ENCODE data around the gene GADL1.

The GADL1 gene

DNA sequence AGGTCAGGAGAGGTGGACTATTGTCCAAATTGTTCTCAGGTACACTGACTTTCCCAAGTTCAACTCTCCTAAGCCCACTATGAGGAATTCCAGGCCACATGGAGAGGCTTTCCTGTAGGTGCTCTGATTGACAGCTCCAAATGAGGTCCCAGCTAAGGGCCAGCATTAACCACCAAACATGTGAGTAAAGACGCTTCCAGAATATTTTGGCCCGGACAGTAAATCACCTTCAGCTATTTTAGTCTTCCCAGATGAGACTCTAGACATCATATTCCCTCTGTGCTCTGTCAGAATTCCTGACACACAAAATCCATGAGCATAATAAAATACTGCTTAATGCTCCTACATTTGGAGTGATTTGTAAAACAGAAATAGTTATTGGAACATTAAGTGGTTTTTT lies 152.6 kb downstream of the GADL1 start:
- no peak for DNase-seq
- intact Hi-C loops (cut with DNase I), result no loop called here

GRCh38 chr3:30738605-30739004 lies 155.9 kb downstream of the GADL1 start:
- no peak for DNase-seq
- intact Hi-C loops (cut with DNase I), result no loop called here

DNA sequence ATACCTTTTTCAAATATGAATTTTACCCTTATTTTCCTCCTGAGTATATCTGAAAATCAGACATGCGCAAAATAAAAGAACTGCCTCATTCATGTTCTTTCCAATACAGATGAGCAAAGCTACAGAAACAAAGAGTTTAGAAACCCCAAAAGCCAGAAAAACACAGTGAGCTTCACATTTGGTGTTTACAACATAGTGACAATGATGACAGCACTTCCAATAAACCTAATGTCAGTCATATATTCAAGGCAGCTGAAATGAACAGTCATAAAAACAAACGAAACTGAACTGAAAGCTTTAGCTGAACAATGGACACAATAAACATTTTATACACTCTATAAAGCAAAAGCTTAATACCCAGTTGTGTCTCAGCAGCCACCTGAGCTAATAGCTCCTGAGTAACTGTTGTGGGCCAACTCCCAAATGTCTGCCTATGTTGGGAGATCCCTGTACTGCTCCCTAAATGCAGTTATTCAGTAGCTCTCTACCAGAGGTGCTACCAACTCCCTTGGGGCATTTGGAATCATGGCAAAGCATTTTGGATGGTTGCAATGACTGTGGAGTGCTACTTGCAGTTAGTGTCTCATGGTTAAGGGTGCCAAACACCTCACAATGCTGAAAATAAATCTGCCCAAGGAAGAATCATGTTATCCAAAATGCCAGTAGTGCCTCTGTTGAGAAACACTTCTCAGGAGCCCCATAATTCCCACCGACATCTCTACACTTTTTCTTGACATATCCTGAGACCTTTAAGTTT lies 156.5 kb downstream of the GADL1 start:
- intact Hi-C loops (cut with DNase I), result no loop called here
- DNase-seq, result no peak

DNA sequence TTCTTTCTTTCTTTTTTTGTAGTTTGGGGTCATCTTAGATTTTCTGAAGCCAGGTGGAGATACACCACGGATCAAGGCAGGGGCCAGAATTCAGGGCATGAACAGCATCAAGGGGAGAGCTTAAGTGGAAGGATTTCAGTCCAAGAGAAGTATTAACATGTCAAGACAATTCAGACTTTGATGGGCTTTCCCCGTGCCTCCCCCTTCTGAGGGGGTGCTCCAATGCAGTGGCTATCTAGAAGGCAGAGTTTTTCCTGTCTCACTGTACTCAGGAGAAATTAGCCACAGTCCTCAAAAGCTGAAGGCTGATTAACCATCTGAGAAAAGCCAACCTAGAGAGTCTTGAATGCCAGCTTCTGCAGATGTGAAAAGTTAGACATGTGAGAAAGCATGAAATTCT lies 160.8 kb downstream of the GADL1 start:
- no peak for DNase-seq
- intact Hi-C loops (cut with DNase I), result no loop called here

DNA sequence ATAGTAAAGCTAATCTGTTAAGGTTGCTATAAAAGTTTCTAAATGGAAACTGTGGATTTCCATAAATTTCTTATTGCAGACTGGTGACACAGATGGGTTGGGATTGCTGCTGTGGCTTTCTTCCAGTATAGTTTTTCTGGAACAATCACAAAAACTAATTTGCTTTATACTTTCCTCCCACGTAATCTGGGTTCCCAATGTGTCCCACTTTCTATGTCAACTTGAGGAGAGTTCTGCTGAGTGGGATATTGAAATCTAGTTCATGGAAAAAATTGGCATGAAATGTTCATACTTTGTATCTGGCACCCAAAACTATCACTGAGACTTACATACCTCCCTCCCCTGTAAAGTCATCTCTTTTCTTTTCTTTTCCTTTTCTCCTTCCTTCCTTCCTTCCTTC lies 161.3 kb downstream of the GADL1 start:
- intact Hi-C loops (cut with DNase I), result no loop called here
- no peak for DNase-seq

DNA sequence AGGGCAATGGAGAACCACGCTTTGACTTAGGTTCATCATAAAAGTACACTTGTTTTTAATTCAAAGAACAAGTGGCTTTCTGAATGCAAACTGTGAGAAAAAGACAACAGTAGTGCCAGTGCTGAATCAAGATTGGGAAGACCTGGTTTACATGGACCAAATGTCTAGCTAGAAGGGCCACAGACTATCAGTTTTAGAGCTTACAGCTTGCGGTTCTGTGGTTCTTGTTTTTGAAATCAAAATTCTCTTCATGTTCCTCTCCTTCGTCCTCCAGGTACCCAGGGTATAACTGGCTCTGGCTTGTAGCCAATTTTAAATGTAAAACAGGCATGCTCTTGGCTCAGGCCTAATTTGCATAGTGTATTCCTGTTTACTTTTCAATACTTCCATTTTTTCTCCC lies 163.5 kb downstream of the GADL1 start:
- no peak for DNase-seq
- intact Hi-C loops (cut with DNase I), result no loop called here

GRCh38 chr3:30729936-30730335 lies 164.5 kb downstream of the GADL1 start:
- no peak for DNase-seq
- intact Hi-C loops (cut with DNase I), result no loop called here

- intact Hi-C loops (cut with DNase I), result no loop called here
These were observed 164.9 kb downstream of the GADL1 start for GRCh38 chr3:30729512-30729911.

GRCh38 chr3:30728143-30728542 lies 166.3 kb downstream of the GADL1 start:
- intact Hi-C loops (cut with DNase I), result no loop called here

More at GRCh38 chr3:30729512-30729911, 164.9 kb downstream of the GADL1 start:
- no peak for DNase-seq

GRCh38 chr3:30724863-30725262 lies 169.6 kb downstream of the GADL1 start:
- intact Hi-C loops (cut with DNase I), result no loop called here
- no peak for DNase-seq

More at GRCh38 chr3:30728143-30728542, 166.3 kb downstream of the GADL1 start:
- no peak for DNase-seq

GRCh38 chr3:30723211-30723610 lies 171.2 kb downstream of the GADL1 start:
- no peak for DNase-seq
- intact Hi-C loops (cut with DNase I), result no loop called here

GRCh38 chr3:30721314-30721634 lies 173.2 kb downstream of the GADL1 start:
- no peak for DNase-seq
- intact Hi-C loops (cut with DNase I), result no loop called here

GRCh38 chr3:30720586-30721313 lies 173.7 kb downstream of the GADL1 start:
- no peak for DNase-seq
- intact Hi-C loops (cut with DNase I), result no loop called here

DNA sequence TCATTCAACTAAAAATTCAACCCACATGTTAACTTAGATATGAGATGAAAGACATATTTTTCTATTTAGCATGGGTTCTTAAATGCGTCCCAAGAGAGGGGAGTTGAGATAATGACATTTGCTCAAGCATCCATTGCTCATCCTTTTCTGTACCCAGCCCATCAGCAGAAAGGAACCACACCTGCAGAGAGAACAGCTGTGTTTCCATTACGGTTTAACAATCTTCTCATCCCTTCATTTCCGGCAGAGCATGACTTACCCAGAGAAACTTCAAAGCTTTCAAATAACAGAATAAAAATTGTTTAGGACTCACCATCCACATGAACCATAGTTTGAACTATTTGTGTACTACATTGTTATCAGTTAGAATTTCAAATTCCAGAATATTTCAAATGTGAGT lies 174.9 kb downstream of the GADL1 start:
- no peak for DNase-seq
- intact Hi-C loops (cut with DNase I), result no loop called here

DNA sequence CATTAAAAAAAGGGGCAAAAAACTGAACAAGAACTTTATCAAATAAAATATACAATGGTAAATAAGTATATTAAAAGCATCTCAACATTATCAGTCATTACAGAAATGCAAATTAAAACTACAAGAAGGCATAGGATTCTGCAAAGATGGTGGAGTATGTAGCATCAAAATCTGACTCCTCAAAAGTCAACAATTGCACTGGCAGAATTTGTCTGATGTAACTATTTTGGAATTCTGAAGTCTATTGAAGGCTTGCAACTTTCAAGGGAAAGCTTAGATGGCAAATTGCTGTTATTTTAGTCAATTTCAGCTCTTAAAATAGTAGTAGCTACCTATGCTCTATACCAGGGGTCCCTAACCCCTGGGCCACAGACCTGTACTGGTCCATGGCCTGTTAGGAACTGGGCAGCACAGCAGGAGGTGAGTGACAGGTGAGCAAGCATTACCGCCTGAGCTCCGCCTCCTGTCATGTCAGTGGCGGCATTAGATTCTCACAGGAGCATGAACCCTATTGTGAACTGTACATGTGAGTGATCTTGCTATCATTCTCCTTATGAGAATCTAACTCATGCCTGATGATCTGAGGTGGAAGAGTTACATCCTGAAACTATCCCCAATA lies 180.5 kb downstream of the GADL1 start:
- intact Hi-C loops (cut with DNase I), result no loop called here
- no peak for DNase-seq

GRCh38 chr3:30712991-30713390 lies 181.5 kb downstream of the GADL1 start:
- DNase-seq, result no peak
- intact Hi-C loops (cut with DNase I), result no loop called here

DNA sequence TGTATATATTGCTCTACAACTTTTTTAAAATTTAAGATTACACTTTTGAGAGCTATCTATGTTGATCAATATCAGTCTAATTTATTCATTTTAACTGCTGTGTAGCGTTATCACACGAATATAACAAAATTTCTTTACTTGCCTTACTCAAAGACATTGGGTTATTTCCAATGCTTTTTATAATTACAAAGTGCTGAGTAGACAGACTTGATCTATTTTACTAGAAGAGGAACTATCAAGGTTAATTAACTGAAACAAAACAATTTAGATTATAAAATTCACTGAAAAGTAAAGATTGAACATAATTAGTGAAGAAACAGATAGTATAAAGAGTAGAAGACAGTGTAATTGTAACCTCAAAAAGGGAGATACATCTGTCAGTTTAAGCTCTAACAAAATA lies 182.6 kb downstream of the GADL1 start:
- intact Hi-C loops (cut with DNase I), result no loop called here
- DNase-seq, result no peak

DNA sequence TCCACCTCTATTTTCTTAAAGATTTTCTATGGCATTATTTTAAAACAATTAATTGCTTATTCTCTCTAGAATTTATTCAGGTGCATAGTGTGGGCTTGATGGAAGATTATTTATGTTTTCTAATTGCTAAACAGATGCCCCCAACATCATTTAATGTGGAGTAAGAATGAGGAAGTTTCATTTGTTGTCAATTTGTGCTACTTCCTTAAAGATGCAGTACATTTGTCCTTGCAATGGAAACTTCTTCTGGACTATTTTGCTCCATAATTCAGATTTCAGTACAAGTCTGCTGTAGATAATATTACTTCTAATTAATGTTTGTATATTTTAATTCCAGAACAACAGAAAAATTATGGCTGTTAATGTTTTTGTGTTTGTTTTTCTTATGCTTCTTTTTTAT lies 183.3 kb downstream of the GADL1 start:
- intact Hi-C loops (cut with DNase I), result no loop called here
- DNase-seq, result no peak

DNA sequence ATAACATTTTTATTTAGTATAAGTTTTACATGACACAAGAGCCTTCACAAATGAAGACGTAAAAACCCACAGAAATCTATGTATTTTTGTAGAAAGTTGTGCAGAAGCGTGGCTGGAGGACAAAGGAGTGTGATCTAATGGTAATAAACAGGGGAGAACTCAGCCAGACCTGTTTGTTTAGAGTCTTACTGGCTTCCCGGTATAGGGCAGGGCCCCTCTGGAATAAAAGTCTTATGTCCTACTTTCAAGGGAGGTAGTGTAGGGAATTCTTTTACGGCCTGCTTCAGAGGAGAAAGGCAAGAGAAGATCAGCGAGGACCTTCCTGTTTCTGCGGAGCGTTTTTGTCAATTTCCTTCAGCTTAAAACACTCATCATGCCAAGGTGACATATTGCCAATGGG lies 184.4 kb downstream of the GADL1 start:
- no peak for DNase-seq
- intact Hi-C loops (cut with DNase I), result no loop called here

GRCh38 chr3:30708472-30708871 lies 186.0 kb downstream of the GADL1 start:
- intact Hi-C loops (cut with DNase I), result no loop called here
- no peak for DNase-seq

GRCh38 chr3:30707825-30708224 lies 186.6 kb downstream of the GADL1 start:
- intact Hi-C loops (cut with DNase I), result no loop called here
- no peak for DNase-seq
